ENCODE results near the gene FMN1.

The FMN1 gene

GRCh38 chr15:33211176-33211808 is 16.8 kb upstream of the FMN1 start:
- H3K4me3 Mint-ChIP-seq: no peak overlapping the region
- H3K9me3 Mint-ChIP-seq: no peaks in the 10 kb centered on the region
- H3K4me1 Mint-ChIP-seq: peaks cover 13% of the 10 kb centered on the region
- no peaks in the 10 kb centered on the region for H3K27me3 Mint-ChIP-seq (ENCODE audit: low read depth)
- no peaks in the 10 kb centered on the region for H3K36me3 Mint-ChIP-seq (ENCODE audit: low read depth)
- TF ChIP-seq CTCF (IDR thresholded peaks at IDR 0.05; ENCODE audit: unreplicated experiment in 3 of 3): no peak
- no peak overlapping the region for H3K27ac Mint-ChIP-seq

- H3K27me3 Mint-ChIP-seq (ENCODE audit: low read depth): no peaks in the 10 kb centered on the region
- H3K9me3 Mint-ChIP-seq: no peaks in the 10 kb centered on the region
- no peak overlapping the region for H3K4me3 Mint-ChIP-seq
These were observed 15.3 kb upstream of the FMN1 start for GRCh38 chr15:33209575-33210481.

GRCh38 chr15:33207646-33208045 is 13.1 kb upstream of the FMN1 start:
- H3K27me3 Mint-ChIP-seq (ENCODE audit: low read depth): no peaks in the 10 kb centered on the region
- no peaks in the 10 kb centered on the region for H3K36me3 Mint-ChIP-seq (ENCODE audit: low read depth)
- no peak overlapping the region for H3K4me3 Mint-ChIP-seq
- H3K4me1 Mint-ChIP-seq: peaks cover 13% of the 10 kb centered on the region
- no peaks in the 10 kb centered on the region for H3K9me3 Mint-ChIP-seq
- TF ChIP-seq CTCF (IDR thresholded peaks at IDR 0.05; ENCODE audit: unreplicated experiment in 3 of 3): no peak
- H3K27ac Mint-ChIP-seq: no peak overlapping the region

More at GRCh38 chr15:33209575-33210481, 15.3 kb upstream of the FMN1 start:
- H3K27ac Mint-ChIP-seq: peak overlapping the region in 1 of 3 experiments; percentile 22
- TF ChIP-seq CTCF (IDR thresholded peaks at IDR 0.05; ENCODE audit: unreplicated experiment in 3 of 3): no peak
- no peaks in the 10 kb centered on the region for H3K36me3 Mint-ChIP-seq (ENCODE audit: low read depth)
- peaks cover 13% of the 10 kb centered on the region for H3K4me1 Mint-ChIP-seq

- Mint-ChIP-seq H3K4me3 (no peak overlapping the region), H3K27me3 (ENCODE audit: low read depth) (no peaks in the 10 kb centered on the region), H3K4me1 (peaks cover 8% of the 10 kb centered on the region), H3K36me3 (ENCODE audit: low read depth) (no peaks in the 10 kb centered on the region), H3K27ac (no peak overlapping the region), H3K9me3 (no peaks in the 10 kb centered on the region)
- no peak for TF ChIP-seq CTCF (IDR thresholded peaks at IDR 0.05; ENCODE audit: unreplicated experiment in 3 of 3)
These were observed 11.9 kb upstream of the FMN1 start for GRCh38 chr15:33206366-33206765.

- Mint-ChIP-seq H3K4me1 (peaks cover 13% of the 10 kb centered on the region), H3K27me3 (ENCODE audit: low read depth) (peaks cover 8% of the 10 kb centered on the region), H3K27ac (no peak overlapping the region), H3K9me3 (no peaks in the 10 kb centered on the region), H3K4me3 (no peak overlapping the region), H3K36me3 (ENCODE audit: low read depth) (no peaks in the 10 kb centered on the region)
- TF ChIP-seq CTCF (IDR thresholded peaks at IDR 0.05; ENCODE audit: unreplicated experiment in 3 of 3): no peak
These were observed 10.4 kb upstream of the FMN1 start for GRCh38 chr15:33204926-33205325.

All from nephron (organoid).